NCI-H2196 (cell line): ENCODE results near the gene MAPRE3.
A peak's percentile ranks its signal among the peaks of the same experiment; 100 is the strongest.
"Not testable (repeated sequence)": the region's sequence is repeated elsewhere in the genome, so short reads cannot be mapped to it uniquely, and the experiment has no call there.

Experiments used
- DNase-seq: peaks from one replicate; lab custom pipeline; 2025; ENCODE audit not compliant: unreplicated experiment; lab: John Stamatoyannopoulos, UW

The MAPRE3 gene

GRCh38 chr2:27067385-27067784 lies 96.9 kb downstream of the MAPRE3 start:
- no peak for DNase-seq

- DNase-seq, result no peak
These were observed 99.0 kb downstream of the MAPRE3 start for GRCh38 chr2:27069436-27069835.

GRCh38 chr2:27069961-27070618 lies 99.7 kb downstream of the MAPRE3 start:
- no peak for DNase-seq

- DNase-seq, result no peak
These were observed 100.3 kb downstream of the MAPRE3 start for GRCh38 chr2:27070653-27071276.

- peak; percentile 97 for DNase-seq
These were observed 101.0 kb downstream of the MAPRE3 start, which contains the start of gene OST4 for GRCh38 chr2:27071277-27071989. OST4 (minus strand) TSS chr2:27071654.

GRCh38 chr2:27071990-27072830 lies 101.8 kb downstream of the MAPRE3 start:
- DNase-seq, result no peak

GRCh38 chr2:27072920-27073319 lies 102.5 kb downstream of the MAPRE3 start:
- DNase-seq, result no peak

GRCh38 chr2:27073782-27074181 lies 103.3 kb downstream of the MAPRE3 start:
- no peak for DNase-seq

- DNase-seq, result peak; percentile 12
These were observed 104.5 kb downstream of the MAPRE3 start for GRCh38 chr2:27074738-27075565.

GRCh38 chr2:27075566-27075871 lies 105.1 kb downstream of the MAPRE3 start:
- not testable (repeated sequence) for DNase-seq

GRCh38 chr2:27076323-27076722 lies 105.9 kb downstream of the MAPRE3 start:
- DNase-seq, result no peak
